ENCODE measurements around the gene OLAH. TPM values are rescaled to one million over a fixed set of nuclear protein-coding genes. Genes with fewer than 3 reads are reported as not detected.

OLAH gene
- total RNA-seq, 1 donor from 2014 or later = not detected

Other genes with a start within 250 kb of the OLAH start
- gene CDNF, start 205.9 kb upstream of the OLAH start, total RNA-seq = 4.8 TPM
- 12.5 TPM for gene HSPA14, start 205.6 kb upstream of the OLAH start, total RNA-seq
- 17.3 TPM for gene MSANTD7, start 205.6 kb upstream of the OLAH start, total RNA-seq
- 16.6 TPM for gene SUV39H2, start 165.1 kb upstream of the OLAH start, total RNA-seq
- 7.4 TPM for gene DCLRE1C, start 89.8 kb upstream of the OLAH start, total RNA-seq
- gene MEIG1, start 84.6 kb upstream of the OLAH start, total RNA-seq = not detected
- gene ACBD7, start 44.8 kb downstream of the OLAH start, total RNA-seq = 1.0 TPM
- gene RPP38, start 53.4 kb downstream of the OLAH start, total RNA-seq = 7.2 TPM
- 20.2 TPM for gene NMT2, start 124.8 kb downstream of the OLAH start, total RNA-seq